Naive thymus-derived CD4-positive, alpha-beta T cell (primary cell): ENCODE measurements around the gene PNMA1. TPM values are rescaled to one million over a fixed set of nuclear protein-coding genes. Genes with fewer than 3 reads are reported as not detected.

Experiments used
- ATAC-seq: fragments of 150-1000 bp; cut with Tn5 transposase; 2 replicates; pipeline ENCODE4 v1.10.0; 2021; ENCODE audit warnings: mild to moderate bottlenecking, moderate library complexity
- CTCF ChIA-PET: fragments of 350-600 bp; sonication (Branson Sonifier 250); formaldehyde crosslinking; loops from one replicate; lab custom pipeline; 2021; ENCODE audit warnings: antibody characterized with exemption; lab: Charles Lee
- POLR2A ChIA-PET: fragments of 350-600 bp; sonication (Branson Sonifier 250); formaldehyde crosslinking; loops from one replicate; lab custom pipeline; 2021; ENCODE audit warnings: antibody characterized with exemption, inconsistent platforms; lab: Charles Lee
- DNase-seq, 9 donors: peaks; one replicate each; pipeline versions ENCODE4 v3.0.0 to v3.0.0-alpha.2; 2020 to 2022; ENCODE audit warnings: mixed read lengths in 1 of 9
- H3K27ac ChIP-seq: one replicate; pipeline ENCODE4 v1.7.0; 2013; ENCODE audit warnings: mild to moderate bottlenecking, low read depth, low read length, moderate library complexity
- H3K27me3 ChIP-seq, 2 donors: one replicate each; pipeline ENCODE4 v1.7.0; 2013; ENCODE audit warnings: low read length in 2 of 2, mild to moderate bottlenecking in 2 of 2, moderate library complexity in 2 of 2; ENCODE audit not compliant: control insufficient read depth in 2 of 2, insufficient read depth in 2 of 2
- H3K36me3 ChIP-seq, 3 experiments: 1 replicate in 2 of 3; 2 replicates in 1 of 3; pipeline ENCODE4 v1.7.0; 2013; ENCODE audit warnings: low read length in 3 of 3, mild to moderate bottlenecking in 3 of 3, moderate library complexity in 1 of 3; ENCODE audit not compliant: insufficient read depth in 3 of 3, control insufficient read depth in 2 of 3
- H3K4me1 ChIP-seq, 2 donors: one replicate each; pipeline ENCODE4 v1.7.0; 2013; ENCODE audit warnings: low read length in 2 of 2, mild to moderate bottlenecking in 2 of 2, moderate library complexity in 1 of 2; ENCODE audit not compliant: control insufficient read depth in 2 of 2, insufficient read depth in 2 of 2
- H3K4me3 ChIP-seq: 2 replicates; pipeline ENCODE4 v1.7.0; 2013; ENCODE audit warnings: mild to moderate bottlenecking, low read length
- H3K9me3 ChIP-seq, 3 experiments: 1 replicate in 2 of 3; 2 replicates in 1 of 3; pipeline ENCODE4 v1.7.0; 2013; ENCODE audit warnings: low read length in 3 of 3; ENCODE audit not compliant: control insufficient read depth in 2 of 3
- H3K27ac Mint-ChIP-seq, 9 donors: one replicate each; pipeline ENCODE4 v1.8.0; 2020 to 2022; ENCODE audit warnings: mixed read lengths in 9 of 9, mild to moderate bottlenecking in 8 of 9, moderate library complexity in 5 of 9, inconsistent platforms in 2 of 9
- H3K27me3 Mint-ChIP-seq, 5 donors: one replicate each; pipeline ENCODE4 v1.8.0; 2021 to 2022; ENCODE audit warnings: mixed read lengths in 5 of 5, mild to moderate bottlenecking in 1 of 5
- H3K36me3 Mint-ChIP-seq, 5 donors: one replicate each; pipeline ENCODE4 v1.8.0; 2020 to 2022; ENCODE audit warnings: mixed read lengths in 5 of 5, mild to moderate bottlenecking in 3 of 5, inconsistent platforms in 1 of 5
- H3K4me1 Mint-ChIP-seq, 7 donors: one replicate each; pipeline ENCODE4 v1.8.0; 2020 to 2022; ENCODE audit warnings: mixed read lengths in 7 of 7, mild to moderate bottlenecking in 3 of 7, inconsistent platforms in 1 of 7
- H3K4me3 Mint-ChIP-seq, 10 donors: one replicate each; pipeline ENCODE4 v1.8.0; 2020 to 2022; ENCODE audit warnings: mild to moderate bottlenecking in 10 of 10, mixed read lengths in 10 of 10, moderate library complexity in 6 of 10, inconsistent platforms in 2 of 10
- H3K9me3 Mint-ChIP-seq, 11 donors: one replicate each; pipeline ENCODE4 v1.8.0; 2020 to 2022; ENCODE audit warnings: mixed read lengths in 11 of 11, mild to moderate bottlenecking in 4 of 11, inconsistent platforms in 1 of 11, moderate library complexity in 1 of 11
- intact Hi-C, 2 donors: fragments of 100-400 bp; cut with micrococcal nuclease; formaldehyde crosslinking; loops; one replicate each; pipeline ENCODE4 v1.15.1; 2023
- polyA plus RNA-seq, 2 donors: library from polyadenylated mRNA; unstranded; fragments of 300-500 nt; fragmentation: Illumina TruSeq; gene quantifications; one replicate each; pipeline ENCODE4 v1.2.3, GENCODE V29; 2021
- total RNA-seq, 6 experiments: library from RNA in 5 of 6; stranded (reverse) in 5 of 6; gene quantifications; 1 replicate in 5 of 6; 2 replicates in 1 of 6; pipeline ENCODE4 v1.2.3 and lab custom pipeline; 2021 to 2026

The PNMA1 gene
- total and polyA plus RNA-seq, 7 experiments from 2014 or later = 21.6 to 44.0 (median 39.3) TPM

- DNase-seq = no peak
- Mint-ChIP-seq H3K4me3 (peak overlapping the region; percentile 66 to 95 (median 88)), H3K27ac (peak overlapping the region; percentile 77 to 99 (median 93)), H3K36me3 (peaks cover 0 to 13% (median 8%) of the 10 kb centered on the region in 5 donors), H3K27me3 (no peaks in the 10 kb centered on the region), H3K4me1 (peaks cover 43 to 67% (median 61%) of the 10 kb centered on the region in 7 donors), H3K9me3 (no peaks in the 10 kb centered on the region)
- ChIA-PET POLR2A (interaction anchor here (0.7 to 12.6 kb wide), 12 partner anchors 9 to 250 kb away, joined by 3 to 267 read pairs (median 4); partner anchors contain the start of genes PNMA1, PTGR2 and RIOX1), CTCF (interaction anchor here (0.7 to 6.9 kb wide), 7 partner anchors 9 to 233 kb away, joined by 3 to 56 read pairs (median 5); a partner anchor contains a TSS)
- no peak for ATAC-seq
- Histone ChIP-seq H3K4me1 (peaks cover 59 to 62% of the 10 kb centered on the region in 2 donors), H3K27ac (peak overlapping the region; percentile 72), H3K27me3 (no peaks in the 10 kb centered on the region), H3K4me3 (peak overlapping the region; percentile 52), H3K36me3 (peaks cover 0 to 38% (median 10%) of the 10 kb centered on the region in 3 experiments), H3K9me3 (no peaks in the 10 kb centered on the region)
- intact Hi-C loops = loop anchor here (1.0 to 5.0 kb wide), 4 partner anchors 12 to 87 kb away; a partner anchor contains a TSS
Measured at GRCh38 chr14:73740618-73741326, 26.6 kb upstream of the PNMA1 start.

- peak overlapping the region in 6 of 10 donors; percentile 9 to 95 (median 86) for H3K4me3 Mint-ChIP-seq
- H3K9me3 Mint-ChIP-seq = no peaks in the 10 kb centered on the region
- intact Hi-C loops = loop anchor here in 1 of 2 donors (5.0 kb wide), 1 partner anchor 87 kb away; no protein-coding TSS in a partner anchor
- peak overlapping the region; percentile 55 to 99 (median 93) for H3K27ac Mint-ChIP-seq
- H3K36me3 ChIP-seq = peaks cover under 1 to 43% (median 10%) of the 10 kb centered on the region in 3 experiments
- ATAC-seq (no peak), DNase-seq (no peak)
- H3K36me3 Mint-ChIP-seq = peaks cover 0 to 17% (median 8%) of the 10 kb centered on the region in 5 donors
- CTCF ChIA-PET = interaction anchor here (1.1 to 6.9 kb wide), 4 partner anchors 11 to 81 kb away, joined by 4 to 56 read pairs (median 21); a partner anchor contains a TSS
- H3K27me3 ChIP-seq = no peaks in the 10 kb centered on the region
- H3K27me3 Mint-ChIP-seq = no peaks in the 10 kb centered on the region
- no peak overlapping the region for H3K4me3 ChIP-seq
- H3K9me3 ChIP-seq = no peaks in the 10 kb centered on the region
- peaks cover 39 to 59% (median 54%) of the 10 kb centered on the region in 7 donors for H3K4me1 Mint-ChIP-seq
- peak overlapping the region; percentile 72 for H3K27ac ChIP-seq
- POLR2A ChIA-PET = interaction anchor here (0.9 to 12.6 kb wide), 7 partner anchors 9 to 112 kb away, joined by 3 to 267 read pairs (median 4); partner anchors contain the start of genes PNMA1 and PTGR2
- H3K4me1 ChIP-seq = peaks cover 52 to 55% of the 10 kb centered on the region in 2 donors
Measured at GRCh38 chr14:73739899-73740617, 25.9 kb upstream of the PNMA1 start.

GRCh38 chr14:73739174-73739898 is 25.2 kb upstream of the PNMA1 start:
- H3K9me3 Mint-ChIP-seq = no peaks in the 10 kb centered on the region
- H3K4me1 ChIP-seq = peaks cover 45 to 48% of the 10 kb centered on the region in 2 donors
- POLR2A ChIA-PET = interaction anchor here (0.7 to 12.6 kb wide), 3 partner anchors 18 to 82 kb away, joined by 3 to 267 read pairs (median 4); a partner anchor contains a TSS
- no peaks in the 10 kb centered on the region for H3K27me3 Mint-ChIP-seq
- peak overlapping the region in 2 of 10 donors; percentile 6 to 92 for H3K4me3 Mint-ChIP-seq
- CTCF ChIA-PET = interaction anchor here (1.1 to 6.9 kb wide), 4 partner anchors 10 to 81 kb away, joined by 3 to 56 read pairs (median 21); a partner anchor contains a TSS
- H3K36me3 ChIP-seq = peaks cover 7 to 50% (median 10%) of the 10 kb centered on the region in 3 experiments
- peaks cover 32 to 59% (median 50%) of the 10 kb centered on the region in 7 donors for H3K4me1 Mint-ChIP-seq
- H3K27ac Mint-ChIP-seq = peak overlapping the region in 5 of 9 donors; percentile 54 to 99 (median 92)
- H3K27ac ChIP-seq = peak overlapping the region; percentile 72
- intact Hi-C loops = no loop called here
- DNase-seq = no peak
- H3K36me3 Mint-ChIP-seq = peaks cover 0 to 22% (median 8%) of the 10 kb centered on the region in 5 donors
- H3K4me3 ChIP-seq = no peak overlapping the region
- ATAC-seq = no peak
- no peaks in the 10 kb centered on the region for H3K9me3 ChIP-seq
- no peaks in the 10 kb centered on the region for H3K27me3 ChIP-seq

- DNase-seq (no peak), ATAC-seq (no peak)
- Histone ChIP-seq H3K4me3 (no peak overlapping the region), H3K27ac (no peak overlapping the region), H3K9me3 (no peaks in the 10 kb centered on the region), H3K27me3 (no peaks in the 10 kb centered on the region), H3K4me1 (peaks cover 38 to 41% of the 10 kb centered on the region in 2 donors), H3K36me3 (peaks cover 7 to 53% (median 10%) of the 10 kb centered on the region in 3 experiments)
- CTCF ChIA-PET = interaction anchor here (1.5 to 1.7 kb wide), 2 partner anchors 10 to 11 kb away, joined by 3 to 4 read pairs; no protein-coding TSS in a partner anchor
- Mint-ChIP-seq H3K4me3 (no peak overlapping the region), H3K4me1 (peaks cover 25 to 52% (median 43%) of the 10 kb centered on the region in 7 donors), H3K27ac (peak overlapping the region in 4 of 9 donors; percentile 9 to 62 (median 51)), H3K36me3 (peaks cover 0 to 23% (median 8%) of the 10 kb centered on the region in 5 donors), H3K9me3 (no peaks in the 10 kb centered on the region), H3K27me3 (no peaks in the 10 kb centered on the region)
- POLR2A ChIA-PET = interaction anchor here (0.7 to 12.6 kb wide), 4 partner anchors 18 to 82 kb away, joined by 3 to 267 read pairs (median 4); a partner anchor contains a TSS
- intact Hi-C loops = no loop called here
Measured at GRCh38 chr14:73738518-73739173, 24.5 kb upstream of the PNMA1 start.

- Mint-ChIP-seq H3K27me3 (no peaks in the 10 kb centered on the region), H3K36me3 (peaks cover 0 to 23% (median 8%) of the 10 kb centered on the region in 5 donors), H3K4me1 (peaks cover 11 to 42% (median 29%) of the 10 kb centered on the region in 7 donors), H3K9me3 (no peaks in the 10 kb centered on the region), H3K27ac (peak overlapping the region in 4 of 9 donors; percentile 38 to 76 (median 46)), H3K4me3 (no peak overlapping the region)
- DNase-seq = no peak
- intact Hi-C loops = no loop called here
- no peak for ATAC-seq
- ChIA-PET POLR2A (interaction anchor here (12.6 kb wide), 1 partner anchor 20 kb away, joined by 267 read pairs; a partner anchor contains a TSS), CTCF (interaction anchor here (1.0 to 1.7 kb wide), 2 partner anchors 8 to 9 kb away, joined by 3 to 4 read pairs; no protein-coding TSS in a partner anchor)
- Histone ChIP-seq H3K9me3 (no peaks in the 10 kb centered on the region), H3K36me3 (peaks cover 7 to 62% (median 10%) of the 10 kb centered on the region in 3 experiments), H3K4me3 (no peak overlapping the region), H3K27me3 (no peaks in the 10 kb centered on the region), H3K27ac (peak overlapping the region; percentile 24), H3K4me1 (peaks cover 20 to 23% of the 10 kb centered on the region in 2 donors)
Measured at GRCh38 chr14:73736842-73737241, 22.7 kb upstream of the PNMA1 start.
